Measurements from ENCODE around the gene TF. TPM values are rescaled to one million over a fixed set of nuclear protein-coding genes. Genes with fewer than 3 reads are reported as not detected.
A peak's percentile ranks its signal among the peaks of the same experiment; 100 is the strongest.

Gene TF
- total RNA-seq, 1 experiment from 2014 or later: 0.09 TPM

DNA sequence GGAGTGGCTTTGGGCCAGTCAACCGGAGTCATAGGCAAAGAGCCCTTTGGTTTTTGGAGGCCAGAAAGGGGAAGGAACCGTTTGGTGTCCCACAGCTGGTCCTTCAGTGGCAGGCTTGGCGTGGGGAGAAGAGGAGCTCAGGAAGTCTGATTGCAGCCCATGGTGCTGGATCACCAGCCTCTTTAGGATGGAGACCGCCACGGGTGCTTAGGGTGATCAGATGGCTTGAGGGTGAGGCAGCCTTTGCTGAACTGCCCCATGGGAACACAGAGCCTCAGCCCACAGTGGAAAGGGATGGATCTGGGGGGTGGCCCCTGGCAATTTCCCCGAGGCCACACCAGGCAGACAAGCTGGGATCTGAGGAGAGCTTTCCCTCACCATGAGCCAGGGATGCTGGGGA lies 45.8 kb upstream of the TF start:
- H3K9me3 ChIP-seq (ENCODE audit: control insufficient read depth, low read depth, low read length): no peaks in the 10 kb centered on the region
- no CpG with 5 or more reads among the region's 6 CpGs for WGBS (ENCODE audit: extremely low coverage, insufficient read length, low lambda C conversion rate)
- Mint-ChIP-seq H3K4me1 (no peaks in the 10 kb centered on the region), H3K36me3 (ENCODE audit: insufficient read depth in 1 of 3, low read depth in 3 of 3) (peaks cover 0 to 2% (median 0%) of the 10 kb centered on the region in 3 experiments; a peak in 2 of 7 replicates), H3K27me3 (ENCODE audit: low read depth) (peaks cover 7% of the 10 kb centered on the region), H3K27ac (no peak overlapping the region), H3K4me3 (peak overlapping the region in 1 of 2 experiments; percentile 29; a peak in 1 of 5 replicates), H3K9me3 (peaks cover 0 to 4% of the 10 kb centered on the region in 2 experiments; a peak in 2 of 5 replicates)
- H3K79me1 ChIP-seq (ENCODE audit: insufficient read depth, low read depth, low read length, poor library complexity, severe bottlenecking): no peaks in the 10 kb centered on the region
- DNase-seq: no peak
- H2BK15ac ChIP-seq (ENCODE audit: low read depth, low read length): no peak overlapping the region
- H3K27me3 ChIP-seq (ENCODE audit: insufficient read depth, low read length): no peaks in the 10 kb centered on the region
- H4K91ac ChIP-seq (ENCODE audit: insufficient read length, low read depth, low read length): no peak overlapping the region
- no peak overlapping the region for H3K9ac ChIP-seq (ENCODE audit: extremely low read depth, insufficient read length, low read length)
- no peak overlapping the region for H4K5ac ChIP-seq (ENCODE audit: insufficient read length, low read depth, low read length)
- H3K18ac ChIP-seq (ENCODE audit: insufficient read length, low read depth, low read length): no peak overlapping the region
- TF ChIP-seq, protein P1, sequence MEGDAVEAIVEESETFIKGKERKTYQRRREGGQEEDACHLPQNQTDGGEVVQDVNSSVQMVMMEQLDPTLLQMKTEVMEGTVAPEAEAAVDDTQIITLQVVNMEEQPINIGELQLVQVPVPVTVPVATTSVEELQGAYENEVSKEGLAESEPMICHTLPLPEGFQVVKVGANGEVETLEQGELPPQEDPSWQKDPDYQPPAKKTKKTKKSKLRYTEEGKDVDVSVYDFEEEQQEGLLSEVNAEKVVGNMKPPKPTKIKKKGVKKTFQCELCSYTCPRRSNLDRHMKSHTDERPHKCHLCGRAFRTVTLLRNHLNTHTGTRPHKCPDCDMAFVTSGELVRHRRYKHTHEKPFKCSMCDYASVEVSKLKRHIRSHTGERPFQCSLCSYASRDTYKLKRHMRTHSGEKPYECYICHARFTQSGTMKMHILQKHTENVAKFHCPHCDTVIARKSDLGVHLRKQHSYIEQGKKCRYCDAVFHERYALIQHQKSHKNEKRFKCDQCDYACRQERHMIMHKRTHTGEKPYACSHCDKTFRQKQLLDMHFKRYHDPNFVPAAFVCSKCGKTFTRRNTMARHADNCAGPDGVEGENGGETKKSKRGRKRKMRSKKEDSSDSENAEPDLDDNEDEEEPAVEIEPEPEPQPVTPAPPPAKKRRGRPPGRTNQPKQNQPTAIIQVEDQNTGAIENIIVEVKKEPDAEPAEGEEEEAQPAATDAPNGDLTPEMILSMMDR (conservative IDR thresholded peaks at IDR 0.05): no peak
- no peak overlapping the region for H4K8ac ChIP-seq (replicated peaks; ENCODE audit: insufficient read length, low read depth, low read length)
- H3K4me1 ChIP-seq (ENCODE audit: insufficient read depth, low read length): no peaks in the 10 kb centered on the region
- no peak overlapping the region for H3K4ac ChIP-seq (ENCODE audit: low read depth, low read length)
- no peak overlapping the region for H2BK120ac ChIP-seq (ENCODE audit: low read depth, low read length, poor library complexity, severe bottlenecking)
- no peak overlapping the region for H2AK5ac ChIP-seq (ENCODE audit: insufficient read length, low read length)
- no peak overlapping the region for H3K27ac ChIP-seq (ENCODE audit: insufficient read length, low read depth, low read length)
- H3K23ac ChIP-seq (ENCODE audit: insufficient read length, low read depth, low read length): no peak overlapping the region
- H4K20me1 ChIP-seq (ENCODE audit: control insufficient read depth, insufficient read depth, insufficient read length): no peaks in the 10 kb centered on the region
- H3K23me2 ChIP-seq (ENCODE audit: insufficient read length, low read depth, low read length, poor library complexity, severe bottlenecking): no peaks in the 10 kb centered on the region
- no peak overlapping the region for H2BK5ac ChIP-seq (ENCODE audit: insufficient read length, low read length)
- H2BK20ac ChIP-seq (ENCODE audit: low read depth, low read length, poor library complexity, severe bottlenecking): no peak overlapping the region
- H3K79me2 ChIP-seq (ENCODE audit: insufficient read depth, low read length): no peaks in the 10 kb centered on the region
- H3K4me2 ChIP-seq (ENCODE audit: insufficient read depth, insufficient read length, low read length): no peak overlapping the region
- H3K56ac ChIP-seq (ENCODE audit: insufficient read length, low read depth, low read length): no peak overlapping the region
- no peak overlapping the region for H2BK12ac ChIP-seq (ENCODE audit: insufficient read length, low read depth, low read length)
- H3K14ac ChIP-seq (ENCODE audit: insufficient read depth, low read length): no peak overlapping the region
- no peak overlapping the region for H3T11ph ChIP-seq (ENCODE audit: low read length)
- H2AFZ ChIP-seq (ENCODE audit: low read length): no peak overlapping the region

All from H9 (cell line).